Stimulated activated naive CD4-positive, alpha-beta T cell (primary cell): ENCODE measurements around the gene NEAT1.
"Not testable (repeated sequence)": the region's sequence is repeated elsewhere in the genome, so short reads cannot be mapped to it uniquely, and the experiment has no call there.

Experiments used
- DNase-seq, 6 experiments: peaks; one replicate each; lab custom pipeline; 2025; lab: John Stamatoyannopoulos, UW

Gene NEAT1

DNA sequence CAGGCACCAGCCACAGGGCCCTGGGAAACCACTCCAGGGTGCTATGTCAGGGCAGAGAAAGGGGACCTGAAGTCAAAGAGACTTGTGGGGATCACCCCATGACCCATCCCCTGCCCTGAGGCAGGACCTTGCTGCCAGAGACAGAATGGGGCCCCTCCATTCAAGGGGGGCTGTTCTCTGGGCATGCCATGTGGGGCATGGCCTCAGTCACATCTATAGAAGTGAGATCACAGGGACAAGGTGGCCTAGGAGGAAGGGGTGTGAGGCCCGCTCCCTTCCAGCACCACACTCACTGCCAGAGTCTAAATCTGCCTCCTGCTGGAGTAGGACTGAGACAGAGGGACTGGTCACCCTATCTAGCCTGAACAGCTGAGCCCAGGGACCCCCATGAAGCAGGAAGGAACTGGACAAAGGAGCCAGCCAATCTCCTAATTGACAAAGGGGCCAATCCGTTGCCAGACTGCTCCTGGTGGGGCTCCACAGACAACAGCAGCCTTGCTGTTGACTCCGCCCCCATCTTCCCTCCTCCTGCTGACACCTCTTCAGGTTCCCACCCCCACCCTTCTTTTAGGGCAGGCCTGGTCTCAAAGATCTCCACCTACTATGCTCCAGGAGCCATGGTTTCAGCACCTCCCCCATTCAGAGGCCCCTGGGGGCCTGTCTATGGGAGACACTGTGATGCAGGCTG is 26.0 kb downstream of the NEAT1 start:
- no peak for DNase-seq

DNA sequence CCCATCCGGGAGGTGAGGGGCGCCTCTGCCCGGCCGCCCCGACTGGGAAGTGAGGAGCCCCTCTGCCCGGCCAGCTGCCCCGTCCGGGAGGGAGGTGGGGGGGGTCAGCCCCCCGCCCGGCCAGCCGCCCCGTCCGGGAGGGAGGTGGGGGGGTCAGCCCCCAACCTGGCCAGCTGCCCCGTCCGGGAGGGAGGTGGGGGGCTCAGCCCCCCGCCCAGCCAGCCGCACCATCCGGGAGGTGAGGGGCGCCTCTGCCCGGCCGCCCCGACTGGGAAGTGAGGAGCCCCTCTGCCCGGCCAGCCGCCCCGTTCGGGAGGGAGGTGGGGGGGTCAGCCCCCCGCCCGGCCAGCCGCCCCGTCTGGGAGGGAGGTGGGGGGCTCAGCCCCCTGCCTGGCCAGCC is 28.7 kb downstream of the NEAT1 start:
- not testable (repeated sequence) for DNase-seq

GRCh38 chr11:65452259-65452658 is 29.7 kb downstream of the NEAT1 start:
- DNase-seq, result not testable (repeated sequence)

- DNase-seq, result no peak
Observed at GRCh38 chr11:65452806-65453490, 30.4 kb downstream of the NEAT1 start.

DNA sequence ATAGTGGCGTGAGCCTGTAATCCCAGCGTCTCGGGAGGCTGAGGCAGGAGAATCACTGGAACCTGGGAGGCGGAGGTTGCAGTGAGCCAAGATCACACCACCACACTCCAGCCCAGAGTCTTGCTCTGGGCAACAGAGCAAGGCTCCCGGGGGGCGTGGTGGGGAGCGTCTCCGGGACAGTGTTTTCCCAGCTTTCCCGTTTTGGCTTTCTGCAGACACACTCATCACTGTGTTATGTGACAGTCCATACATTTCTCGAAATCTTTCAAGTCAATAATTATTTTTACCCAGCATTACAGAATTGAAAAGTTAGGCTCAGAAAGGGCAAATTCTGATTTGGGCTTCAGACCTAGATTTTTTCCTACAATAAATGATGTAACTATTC is 31.7 kb downstream of the NEAT1 start:
- DNase-seq, result no peak

- peak in 5 of 6 experiments; percentile 56 to 78 (median 70) for DNase-seq
Observed at GRCh38 chr11:65454696-65455456, 32.3 kb downstream of the NEAT1 start.

GRCh38 chr11:65456418-65456817 is 33.8 kb downstream of the NEAT1 start:
- DNase-seq, result no peak

GRCh38 chr11:65459552-65459951 is 37.0 kb downstream of the NEAT1 start:
- DNase-seq, result no peak

- DNase-seq, result not testable (repeated sequence)
Observed at GRCh38 chr11:65465471-65465870, 42.9 kb downstream of the NEAT1 start.

DNA sequence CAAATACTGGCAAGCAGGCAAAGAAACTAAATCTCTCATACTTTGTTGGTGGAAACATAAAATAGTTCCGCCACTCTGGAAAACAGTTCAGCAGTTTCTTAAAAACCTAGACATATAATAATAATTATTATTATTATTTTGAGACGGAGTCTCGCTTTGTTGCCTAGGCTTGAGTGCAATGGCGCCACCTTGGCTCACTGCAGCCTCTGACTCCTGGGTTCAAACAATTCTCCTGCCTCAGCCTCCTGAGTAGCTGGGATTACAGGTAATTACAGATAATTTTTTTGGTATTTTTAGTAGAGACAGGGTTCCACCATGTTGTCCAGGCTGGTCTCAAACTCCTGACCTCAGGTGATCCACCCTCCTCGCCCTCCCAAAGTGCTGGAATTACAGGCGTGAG is 44.7 kb downstream of the NEAT1 start:
- not testable (repeated sequence) for DNase-seq

GRCh38 chr11:65468874-65469333 is 46.3 kb downstream of the NEAT1 start:
- DNase-seq, result peak in 5 of 6 experiments; percentile 18 to 45 (median 32)

GRCh38 chr11:65470433-65471049 is 47.9 kb downstream of the NEAT1 start:
- no peak for DNase-seq

GRCh38 chr11:65471447-65471891 is 48.9 kb downstream of the NEAT1 start:
- DNase-seq, result peak in 1 of 6 experiments; percentile 11

GRCh38 chr11:65472588-65473277 is 50.1 kb downstream of the NEAT1 start:
- not testable (repeated sequence) for DNase-seq

DNA sequence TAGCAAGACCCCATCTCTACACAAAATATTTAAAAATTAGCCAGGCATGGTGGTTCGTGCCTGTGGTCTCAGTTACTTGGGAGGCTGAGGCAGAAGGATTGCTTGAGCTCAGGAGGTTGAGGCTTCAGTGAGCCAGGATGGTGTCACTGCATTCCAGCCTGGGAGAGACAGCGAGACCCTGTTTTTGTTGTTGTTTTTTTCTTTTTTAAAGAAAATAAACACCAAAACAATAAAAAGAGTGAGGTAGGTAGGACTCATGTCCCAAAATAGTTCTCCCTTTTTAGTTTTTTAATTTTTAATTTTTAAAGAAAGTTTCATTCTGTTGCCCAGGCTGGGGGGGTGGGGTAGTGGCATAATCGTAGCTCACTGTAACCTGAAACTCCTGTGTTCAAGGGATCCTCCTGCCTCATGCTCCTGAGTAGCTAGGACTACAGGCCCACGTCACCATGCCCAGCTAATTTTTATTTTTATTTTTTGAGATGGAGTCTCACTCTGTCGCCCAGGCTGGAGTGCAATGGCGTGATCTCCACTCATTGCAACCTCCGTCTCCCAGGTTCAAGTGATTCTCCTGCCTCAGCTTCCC is 50.8 kb downstream of the NEAT1 start:
- no peak for DNase-seq

- DNase-seq, result no peak
Observed at GRCh38 chr11:65474864-65475263, 52.3 kb downstream of the NEAT1 start.

GRCh38 chr11:65476632-65477148 is 54.1 kb downstream of the NEAT1 start:
- DNase-seq, result no peak

DNA sequence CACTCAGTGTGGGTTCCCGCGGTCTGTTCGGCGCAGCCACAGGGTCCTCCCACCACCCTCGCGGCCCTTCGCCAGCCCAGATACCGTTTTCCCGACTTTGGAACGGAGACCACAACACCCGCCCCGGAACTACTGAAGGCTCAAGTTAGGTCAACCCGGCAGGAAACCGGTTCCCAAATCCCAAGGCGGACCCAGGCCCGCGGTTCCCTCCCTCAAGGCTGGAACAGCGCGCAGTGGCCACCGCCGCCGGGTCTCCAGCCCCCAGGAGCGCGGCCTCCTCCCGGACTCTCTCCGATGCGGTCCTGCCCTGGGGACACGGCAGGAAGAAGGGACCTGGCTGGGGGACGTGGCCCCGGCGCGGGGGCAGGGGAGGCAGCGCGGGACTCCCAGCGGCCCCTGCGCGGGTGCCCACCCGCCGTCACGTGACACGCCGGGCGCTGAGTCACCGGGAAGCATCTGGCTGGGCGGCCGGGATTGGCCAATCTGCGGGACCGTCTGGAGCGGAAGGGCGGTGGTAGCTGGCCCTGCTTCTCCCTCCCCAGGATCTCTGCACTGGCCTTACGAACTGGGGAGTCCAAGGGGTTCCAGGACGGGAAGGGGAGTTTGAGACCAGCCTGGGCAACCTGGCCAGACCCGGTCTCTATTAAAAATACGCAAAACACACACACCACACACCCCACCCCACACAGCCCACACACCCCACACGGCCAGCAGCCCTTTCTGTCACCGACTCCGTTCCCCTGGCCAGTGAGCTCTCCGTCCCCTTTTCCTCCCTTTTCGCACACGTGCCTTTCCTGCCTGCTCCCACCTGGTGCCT is 54.8 kb downstream of the NEAT1 start:
- peak; percentile 62 to 83 (median 74) for DNase-seq

DNA sequence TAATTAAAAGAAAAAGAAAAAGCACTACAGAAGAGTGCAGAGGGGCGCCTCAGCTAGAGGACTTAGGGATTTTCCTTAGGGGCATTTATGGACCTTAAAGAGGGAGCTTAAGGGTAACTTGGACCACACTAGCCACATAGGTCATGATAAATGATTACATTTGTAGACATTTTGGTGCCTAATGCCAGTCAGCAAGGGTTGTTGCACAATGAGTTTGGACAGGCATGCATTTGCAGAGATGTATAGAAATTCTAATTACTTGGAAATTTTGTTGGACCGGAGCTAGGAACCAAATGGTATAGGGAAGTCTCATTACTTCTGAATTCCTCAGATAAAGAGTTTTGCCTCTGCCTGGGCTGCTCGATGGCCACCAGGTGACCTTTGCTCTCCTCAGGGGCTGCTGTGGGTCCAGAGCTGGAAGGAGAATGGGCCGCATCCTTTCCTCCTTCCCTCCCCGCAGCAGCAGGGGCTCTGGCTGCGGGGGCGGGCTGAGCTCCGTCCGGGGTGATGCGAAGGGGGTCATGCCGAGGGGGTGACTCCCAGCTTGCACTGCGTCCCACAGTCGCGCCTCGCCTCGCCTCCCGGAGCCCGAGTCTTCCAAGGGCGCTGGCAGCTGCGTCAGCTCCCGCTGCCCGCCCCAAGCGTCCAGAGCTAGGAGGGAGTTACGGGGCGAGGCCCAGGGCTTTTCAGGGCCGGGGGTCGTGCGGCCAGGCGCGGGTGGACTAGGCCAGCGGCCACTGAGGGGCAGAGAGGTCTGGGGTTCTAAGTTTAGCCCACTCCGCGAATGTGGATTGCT is 56.0 kb downstream of the NEAT1 start:
- DNase-seq, result no peak
